ENCODE measurements around the gene CYP24A1. TPM values are rescaled to one million over a fixed set of nuclear protein-coding genes. Genes with fewer than 3 reads are reported as not detected.

Gene CYP24A1
- total and polyA plus RNA-seq, 2 of the 13 experiments (the other 11 are each of a cell fraction or from before 2014, with no cell fraction given), result 9.4 to 32.7 TPM

GRCh38 chr20:54168961-54169862 lies 4.6 kb downstream of the CYP24A1 start:
- H3K4me3 ChIP-seq (replicated peaks in 1 of 3; ENCODE audit: insufficient read depth in 1 of 3, low read depth in 2 of 3, low read length in 3 of 3), result no peak overlapping the region
- ChIA-PET POLR2A (interaction anchor here (0.9 to 3.9 kb wide), 4 partner anchors 8 to 65 kb away, joined by 5 to 19 read pairs (median 10); no protein-coding TSS in a partner anchor), CTCF (ENCODE audit: low intra/inter-chr PET ratio, low total read pairs) (no interaction called here)
- no peaks in the 10 kb centered on the region for H3K36me3 ChIP-seq (replicated peaks in 1 of 2; ENCODE audit: control insufficient read depth in 1 of 2, insufficient read depth in 2 of 2, low read length in 2 of 2)
- H4K20me1 ChIP-seq (ENCODE audit: insufficient read depth, low read length), result no peaks in the 10 kb centered on the region
- no peak overlapping the region for H2AFZ ChIP-seq (ENCODE audit: low read length)
- BruUV-seq (replicated peaks), result no TSS peak
- no peak for FAIRE-seq
- H3K79me2 ChIP-seq (ENCODE audit: insufficient read depth, low read length), result no peaks in the 10 kb centered on the region
- ATAC-seq, result peak; percentile 26; the same call in 2 of the 3 replicates
- H3K27ac ChIP-seq (ENCODE audit: extremely low read length, insufficient read depth, low read length), result no peak overlapping the region
- peaks cover 55% of the 10 kb centered on the region for H3K4me1 ChIP-seq (ENCODE audit: insufficient read depth, low read length)
- 69% methylated on average over 14 of the region's 14 CpGs for WGBS (ENCODE audit: low lambda C conversion rate)
- peak; percentile 77 for DNase-seq (ENCODE audit: low spot score)
- H3K27me3 ChIP-seq (ENCODE audit: control insufficient read depth in 1 of 2, insufficient read depth in 2 of 2, low read length in 2 of 2), result no peaks in the 10 kb centered on the region
- H3K4me2 ChIP-seq (ENCODE audit: low read depth, low read length), result no peak overlapping the region
- 0 out of 2 replicates have a peak overlapping the region, but pooled peaks have one; percentile 0 for H3K9ac ChIP-seq (ENCODE audit: insufficient read depth, low read depth, low read length)
- H3K9me3 ChIP-seq (ENCODE audit: low read length), result no peaks in the 10 kb centered on the region
- intact Hi-C loops (cut with micrococcal nuclease; ENCODE audit: unreplicated experiment), result loop anchor here (2.0 kb wide), 1 partner anchor 36 kb away; no protein-coding TSS in a partner anchor
- in situ Hi-C loops (cut with HindIII; ENCODE audit: extremely low pct_ligation_motif_present, low pct_unique_long_range_greater_than_20kb), result no loop called here
- TF ChIP-seq ZNF414 (CRISPR knock-in tag; IDR thresholded peaks at IDR 0.05), result no peak
- no peak for TF ChIP-seq NFYC (CRISPR knock-in tag; IDR thresholded peaks at IDR 0.05)
- peak; percentile 26; the same call in 1 of the 2 replicates for TF ChIP-seq ARID5B (CRISPR knock-in tag; IDR thresholded peaks at IDR 0.05)
- TF ChIP-seq ZBTB46 (CRISPR knock-in tag; IDR thresholded peaks at IDR 0.05; ENCODE audit: borderline replicate concordance), result no peak
- peak; percentile 43; the same call in 1 of the 2 replicates for TF ChIP-seq SOX5 (CRISPR knock-in tag; IDR thresholded peaks at IDR 0.05; ENCODE audit: borderline replicate concordance)
- no peak for TF ChIP-seq ZNF367 (CRISPR knock-in tag; IDR thresholded peaks at IDR 0.05; ENCODE audit: borderline replicate concordance)
- TF ChIP-seq FOXK1 (CRISPR knock-in tag; IDR thresholded peaks at IDR 0.05; ENCODE audit: borderline replicate concordance, low read depth), result no peak
- TF ChIP-seq ZMYM4 (CRISPR knock-in tag; IDR thresholded peaks at IDR 0.05), result no peak
- TF ChIP-seq ZNF30 (CRISPR knock-in tag; IDR thresholded peaks at IDR 0.05), result no peak
- no peak for TF ChIP-seq PRDM15 (CRISPR knock-in tag; IDR thresholded peaks at IDR 0.05)
- no peak for TF ChIP-seq REXO4 (CRISPR knock-in tag; IDR thresholded peaks at IDR 0.05; ENCODE audit: borderline replicate concordance)
- no peak for TF ChIP-seq ZBTB21 (CRISPR knock-in tag; IDR thresholded peaks at IDR 0.05)
- TF ChIP-seq EZH2 (conservative IDR thresholded peaks at IDR 0.05; ENCODE audit: low read depth, low read length), result no peak
